ENCODE data around the gene BCAS3.

Gene BCAS3

DNA sequence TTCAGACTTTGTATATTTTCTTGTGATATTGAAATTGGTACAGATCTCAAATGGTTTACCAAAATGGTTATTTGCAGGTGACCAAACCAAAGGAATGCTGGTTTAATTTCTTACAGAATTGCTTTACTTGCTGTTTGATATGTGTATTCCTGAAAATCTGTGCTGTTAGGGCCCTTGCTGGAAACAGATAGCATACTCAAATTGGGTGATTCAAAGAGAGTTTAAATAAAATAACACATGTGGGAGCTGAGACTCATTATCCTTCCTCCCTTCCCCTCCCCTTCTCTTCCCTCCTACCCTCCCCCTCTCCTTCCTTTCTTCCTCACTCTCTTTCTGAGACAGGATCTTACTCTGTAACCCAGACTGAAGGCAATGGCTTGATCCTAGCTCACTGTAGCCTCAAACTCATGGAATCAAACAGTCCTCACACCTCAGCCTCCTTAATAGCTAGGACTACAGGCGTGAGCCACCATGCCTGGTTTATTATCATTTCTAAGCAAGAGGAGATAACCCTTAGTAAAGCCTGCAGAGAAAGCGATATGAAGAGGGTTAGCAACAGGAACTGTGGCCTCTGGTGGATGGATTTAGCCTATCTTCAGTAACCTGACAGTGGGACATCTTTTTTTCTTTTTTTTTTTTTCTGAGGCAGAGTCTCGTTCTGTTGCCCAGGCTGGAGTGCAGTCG is 141.9 kb downstream of the BCAS3 start:
- peaks cover 3% of the 10 kb centered on the region for H3K4me1 ChIP-seq (ENCODE audit: insufficient read depth, poor library complexity, severe bottlenecking)
- H3K27me3 ChIP-seq (ENCODE audit: insufficient read depth, poor library complexity, severe bottlenecking): no peaks in the 10 kb centered on the region
- DNase-seq (ENCODE audit: low spot score) (no peak), ATAC-seq (ENCODE audit: low read depth) (no peak)
- no peaks in the 10 kb centered on the region for H3K9me3 ChIP-seq (ENCODE audit: severe bottlenecking)
- H3K4me3 ChIP-seq (ENCODE audit: severe bottlenecking): no peak overlapping the region
- no peak overlapping the region for H3K27ac ChIP-seq (ENCODE audit: poor library complexity, severe bottlenecking)
- TF ChIP-seq, protein P1, sequence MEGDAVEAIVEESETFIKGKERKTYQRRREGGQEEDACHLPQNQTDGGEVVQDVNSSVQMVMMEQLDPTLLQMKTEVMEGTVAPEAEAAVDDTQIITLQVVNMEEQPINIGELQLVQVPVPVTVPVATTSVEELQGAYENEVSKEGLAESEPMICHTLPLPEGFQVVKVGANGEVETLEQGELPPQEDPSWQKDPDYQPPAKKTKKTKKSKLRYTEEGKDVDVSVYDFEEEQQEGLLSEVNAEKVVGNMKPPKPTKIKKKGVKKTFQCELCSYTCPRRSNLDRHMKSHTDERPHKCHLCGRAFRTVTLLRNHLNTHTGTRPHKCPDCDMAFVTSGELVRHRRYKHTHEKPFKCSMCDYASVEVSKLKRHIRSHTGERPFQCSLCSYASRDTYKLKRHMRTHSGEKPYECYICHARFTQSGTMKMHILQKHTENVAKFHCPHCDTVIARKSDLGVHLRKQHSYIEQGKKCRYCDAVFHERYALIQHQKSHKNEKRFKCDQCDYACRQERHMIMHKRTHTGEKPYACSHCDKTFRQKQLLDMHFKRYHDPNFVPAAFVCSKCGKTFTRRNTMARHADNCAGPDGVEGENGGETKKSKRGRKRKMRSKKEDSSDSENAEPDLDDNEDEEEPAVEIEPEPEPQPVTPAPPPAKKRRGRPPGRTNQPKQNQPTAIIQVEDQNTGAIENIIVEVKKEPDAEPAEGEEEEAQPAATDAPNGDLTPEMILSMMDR (IDR thresholded peaks at IDR 0.05; ENCODE audit: poor library complexity, severe bottlenecking): no peak
- H3K36me3 ChIP-seq (ENCODE audit: low read depth): no peaks in the 10 kb centered on the region

DNA sequence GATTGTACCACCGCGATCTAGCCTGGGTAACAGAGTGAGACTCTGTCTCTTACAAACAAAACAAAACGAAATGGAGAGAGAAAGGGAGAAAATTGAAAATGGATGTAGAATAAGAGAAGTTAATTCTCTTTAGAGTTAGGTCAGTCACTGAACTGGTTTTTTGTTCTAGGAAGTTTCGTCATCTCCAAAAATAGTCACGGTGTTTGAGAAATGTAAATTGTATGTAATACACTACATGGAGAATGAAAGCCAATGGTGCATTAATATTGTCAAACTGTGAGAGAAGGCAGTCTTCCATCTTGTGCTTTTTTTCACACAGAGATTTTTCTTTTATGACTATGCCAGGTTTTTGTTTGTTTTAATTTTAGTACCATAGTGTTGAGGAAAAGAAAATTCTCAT is 145.9 kb downstream of the BCAS3 start:
- no peaks in the 10 kb centered on the region for H3K4me1 ChIP-seq (ENCODE audit: insufficient read depth, poor library complexity, severe bottlenecking)
- H3K4me3 ChIP-seq (ENCODE audit: severe bottlenecking): no peak overlapping the region
- no peak overlapping the region for H3K27ac ChIP-seq (ENCODE audit: poor library complexity, severe bottlenecking)
- ATAC-seq (ENCODE audit: low read depth) (no peak), DNase-seq (ENCODE audit: low spot score) (no peak)
- H3K27me3 ChIP-seq (ENCODE audit: insufficient read depth, poor library complexity, severe bottlenecking): no peaks in the 10 kb centered on the region
- TF ChIP-seq, protein P1 (IDR thresholded peaks at IDR 0.05; ENCODE audit: poor library complexity, severe bottlenecking): no peak
- no peaks in the 10 kb centered on the region for H3K9me3 ChIP-seq (ENCODE audit: severe bottlenecking)
- H3K36me3 ChIP-seq (ENCODE audit: low read depth): no peaks in the 10 kb centered on the region

DNA sequence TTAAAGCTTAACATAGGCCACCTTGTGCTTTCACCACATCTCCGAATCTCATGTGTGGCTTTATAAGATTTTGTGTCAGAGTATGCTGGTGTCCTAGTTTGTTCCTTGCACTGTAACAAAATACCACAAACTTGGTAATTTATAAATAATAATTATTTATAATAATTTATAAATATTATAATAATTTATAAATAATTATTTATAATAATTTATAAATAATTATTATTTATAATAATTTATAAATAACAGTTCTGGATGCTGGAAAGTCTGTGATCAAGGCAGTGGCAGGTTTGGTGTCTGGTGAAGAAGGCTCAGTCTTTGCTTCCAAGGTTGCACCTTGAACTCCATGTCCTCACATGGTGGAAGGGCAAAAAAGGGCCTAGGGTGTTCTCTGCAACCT is 147.7 kb downstream of the BCAS3 start:
- Histone ChIP-seq H3K4me3 (ENCODE audit: severe bottlenecking) (no peak overlapping the region), H3K9me3 (ENCODE audit: severe bottlenecking) (no peaks in the 10 kb centered on the region), H3K27ac (ENCODE audit: poor library complexity, severe bottlenecking) (no peak overlapping the region), H3K27me3 (ENCODE audit: insufficient read depth, poor library complexity, severe bottlenecking) (no peaks in the 10 kb centered on the region), H3K36me3 (ENCODE audit: low read depth) (no peaks in the 10 kb centered on the region), H3K4me1 (ENCODE audit: insufficient read depth, poor library complexity, severe bottlenecking) (no peaks in the 10 kb centered on the region)
- TF ChIP-seq, protein P1 (IDR thresholded peaks at IDR 0.05; ENCODE audit: poor library complexity, severe bottlenecking): no peak
- DNase-seq (ENCODE audit: low spot score) (no peak), ATAC-seq (ENCODE audit: low read depth) (no peak)

DNA sequence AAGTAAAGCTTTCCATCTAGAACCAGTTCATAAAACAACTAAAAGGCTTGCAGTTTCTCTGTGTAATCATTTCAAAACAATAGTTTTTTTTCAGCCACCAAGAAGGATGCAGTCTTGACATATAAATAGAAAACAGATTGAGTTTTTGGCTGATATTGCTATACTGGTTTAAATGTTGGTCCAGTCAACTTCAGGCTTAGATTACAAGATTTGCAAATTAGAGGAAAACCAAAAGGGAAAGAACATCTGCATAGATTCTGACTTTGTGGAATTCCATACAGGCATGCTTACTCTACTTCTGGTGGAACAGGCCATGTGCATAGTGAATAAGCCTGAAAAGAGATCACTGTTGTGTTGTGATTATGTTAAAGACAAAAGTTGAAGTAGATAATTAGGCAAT is 150.3 kb downstream of the BCAS3 start:
- DNase-seq (ENCODE audit: low spot score) (no peak), ATAC-seq (ENCODE audit: low read depth) (no peak)
- no peaks in the 10 kb centered on the region for H3K9me3 ChIP-seq (ENCODE audit: severe bottlenecking)
- H3K4me3 ChIP-seq (ENCODE audit: severe bottlenecking): no peak overlapping the region
- no peaks in the 10 kb centered on the region for H3K4me1 ChIP-seq (ENCODE audit: insufficient read depth, poor library complexity, severe bottlenecking)
- no peak overlapping the region for H3K27ac ChIP-seq (ENCODE audit: poor library complexity, severe bottlenecking)
- no peaks in the 10 kb centered on the region for H3K27me3 ChIP-seq (ENCODE audit: insufficient read depth, poor library complexity, severe bottlenecking)
- TF ChIP-seq, protein P1 (IDR thresholded peaks at IDR 0.05; ENCODE audit: poor library complexity, severe bottlenecking): no peak
- H3K36me3 ChIP-seq (ENCODE audit: low read depth): no peaks in the 10 kb centered on the region

DNA sequence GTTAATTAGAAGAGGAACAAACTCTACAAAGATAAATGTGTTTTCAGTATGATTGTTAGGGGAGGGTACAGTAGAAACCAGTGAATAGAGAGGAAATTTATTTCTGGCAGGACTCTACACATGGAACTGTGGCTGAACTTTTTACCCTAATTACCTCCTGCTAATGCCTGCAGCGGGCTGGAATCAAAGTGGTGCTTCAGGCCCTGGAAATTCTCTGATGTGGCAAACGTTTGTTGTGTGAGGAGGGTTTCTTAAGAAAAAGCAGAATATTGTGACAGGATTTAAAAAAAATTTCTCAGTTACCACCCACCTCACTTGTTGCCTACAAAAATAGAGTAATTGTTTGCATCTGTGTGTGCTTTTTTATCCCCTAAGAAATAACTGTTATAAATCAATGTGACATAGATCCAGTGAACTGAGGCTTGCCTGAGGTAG is 154.5 kb downstream of the BCAS3 start:
- Histone ChIP-seq H3K27ac (ENCODE audit: poor library complexity, severe bottlenecking) (no peak overlapping the region), H3K27me3 (ENCODE audit: insufficient read depth, poor library complexity, severe bottlenecking) (no peaks in the 10 kb centered on the region), H3K36me3 (ENCODE audit: low read depth) (no peaks in the 10 kb centered on the region), H3K4me3 (ENCODE audit: severe bottlenecking) (no peak overlapping the region), H3K9me3 (ENCODE audit: severe bottlenecking) (no peaks in the 10 kb centered on the region), H3K4me1 (ENCODE audit: insufficient read depth, poor library complexity, severe bottlenecking) (no peaks in the 10 kb centered on the region)
- ATAC-seq (ENCODE audit: low read depth) (no peak), DNase-seq (ENCODE audit: low spot score) (no peak)
- TF ChIP-seq, protein P1 (IDR thresholded peaks at IDR 0.05; ENCODE audit: poor library complexity, severe bottlenecking): no peak

Measured in RWPE2 (cell line).